ENCODE measurements around the gene PRG2.
"Not testable (repeated sequence)": the region's sequence is repeated elsewhere in the genome, so short reads cannot be mapped to it uniquely, and the experiment has no call there.

Gene PRG2

DNA sequence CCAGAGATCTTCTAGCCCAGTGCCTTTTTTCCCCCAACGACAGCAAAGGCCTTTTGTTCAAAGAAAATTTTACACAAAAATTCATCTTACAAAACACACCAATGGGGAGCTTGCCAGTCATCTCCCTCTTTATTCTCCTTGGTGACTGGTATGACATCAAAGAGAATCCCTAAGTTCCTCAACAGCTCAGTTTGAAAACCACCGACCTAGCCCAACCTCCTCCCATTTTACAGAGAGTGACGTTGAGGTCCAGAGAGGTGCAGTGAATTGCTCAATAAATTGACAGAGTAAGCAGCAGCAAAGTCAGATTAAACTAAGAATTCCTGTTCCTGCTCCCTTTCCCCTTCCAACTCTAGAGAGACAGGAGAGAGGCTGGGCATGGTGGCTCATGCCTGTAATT is 28.7 kb upstream of the PRG2 start:
- no peak for DNase-seq (ENCODE audit: low read depth in 2 of 2)

DNA sequence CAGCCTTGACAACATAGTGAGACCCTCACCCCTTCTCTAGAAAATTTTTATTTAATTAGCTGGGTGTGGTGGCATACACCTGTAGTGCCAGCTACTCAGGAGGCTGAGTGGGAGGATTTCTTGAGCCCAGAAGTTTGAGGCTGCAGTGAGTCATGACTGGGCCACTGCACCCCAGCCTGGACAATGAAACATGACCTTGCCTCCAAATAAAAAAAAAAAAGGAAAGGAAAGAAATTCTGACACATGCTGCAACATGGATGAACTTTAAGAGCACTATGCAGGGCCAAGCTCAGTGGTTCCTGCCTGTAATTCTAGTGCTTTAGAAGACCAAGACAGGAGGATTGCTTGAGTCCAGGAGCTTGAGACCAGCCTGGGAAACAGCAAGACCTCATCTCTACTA is 27.7 kb upstream of the PRG2 start:
- no peak for DNase-seq (ENCODE audit: low read depth in 2 of 2)

- DNase-seq (ENCODE audit: low read depth in 2 of 2), result no peak
Measured at GRCh38 chr11:57417056-57417455, 26.6 kb upstream of the PRG2 start.

GRCh38 chr11:57416436-57416835 is 26.0 kb upstream of the PRG2 start:
- no peak for DNase-seq (ENCODE audit: low read depth in 2 of 2)

DNA sequence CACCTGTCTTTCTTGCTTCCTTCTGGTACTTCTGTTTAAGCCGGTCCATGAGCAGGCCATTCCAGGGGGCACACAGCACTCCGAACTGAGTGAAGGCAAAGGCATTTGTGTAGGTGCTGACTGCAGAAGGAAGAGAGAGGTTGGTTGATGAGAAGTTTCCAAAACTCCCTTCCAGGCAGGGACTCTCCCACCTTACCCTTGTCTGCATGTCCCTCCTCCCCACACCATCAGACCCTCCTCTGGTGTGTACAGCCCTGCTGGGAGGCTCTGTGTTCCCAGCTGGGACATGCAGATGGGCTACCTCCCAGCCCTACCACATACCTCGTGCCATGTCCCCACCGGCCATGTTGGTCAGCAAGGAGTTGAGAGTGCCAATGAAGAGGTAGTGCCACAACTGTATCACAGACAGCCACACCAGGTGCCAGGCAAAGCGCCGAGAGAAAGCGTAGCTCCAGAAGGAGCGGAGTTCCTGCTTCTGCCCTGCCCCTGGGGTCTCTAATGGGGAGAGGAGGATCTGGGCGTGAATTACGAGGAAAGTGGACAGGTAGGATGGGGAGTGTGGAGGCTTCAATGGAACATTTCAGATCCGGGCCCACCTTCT is 24.3 kb upstream of the PRG2 start:
- no peak for DNase-seq (ENCODE audit: low read depth in 2 of 2)

GRCh38 chr11:57413681-57414080 is 23.2 kb upstream of the PRG2 start:
- DNase-seq (ENCODE audit: low read depth in 2 of 2), result no peak

DNA sequence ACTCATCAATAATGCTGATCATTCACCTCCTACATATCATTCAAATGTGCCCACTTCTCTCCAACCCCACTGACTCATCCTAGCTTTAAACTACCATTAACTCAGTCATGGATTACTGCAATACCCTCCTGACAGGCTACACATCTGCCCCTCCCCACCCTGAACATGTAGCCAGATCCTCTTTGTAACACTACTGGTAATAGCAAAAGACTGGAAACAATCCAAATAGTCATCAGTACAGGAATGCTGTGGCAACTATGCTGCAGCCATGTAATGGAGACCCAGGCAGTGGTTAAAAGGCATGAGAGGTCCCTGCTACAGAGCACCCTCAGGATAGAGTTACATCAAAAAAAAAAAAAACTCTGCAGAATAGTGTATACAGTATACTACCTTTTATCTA is 19.8 kb upstream of the PRG2 start:
- DNase-seq (ENCODE audit: low read depth in 2 of 2), result no peak

DNA sequence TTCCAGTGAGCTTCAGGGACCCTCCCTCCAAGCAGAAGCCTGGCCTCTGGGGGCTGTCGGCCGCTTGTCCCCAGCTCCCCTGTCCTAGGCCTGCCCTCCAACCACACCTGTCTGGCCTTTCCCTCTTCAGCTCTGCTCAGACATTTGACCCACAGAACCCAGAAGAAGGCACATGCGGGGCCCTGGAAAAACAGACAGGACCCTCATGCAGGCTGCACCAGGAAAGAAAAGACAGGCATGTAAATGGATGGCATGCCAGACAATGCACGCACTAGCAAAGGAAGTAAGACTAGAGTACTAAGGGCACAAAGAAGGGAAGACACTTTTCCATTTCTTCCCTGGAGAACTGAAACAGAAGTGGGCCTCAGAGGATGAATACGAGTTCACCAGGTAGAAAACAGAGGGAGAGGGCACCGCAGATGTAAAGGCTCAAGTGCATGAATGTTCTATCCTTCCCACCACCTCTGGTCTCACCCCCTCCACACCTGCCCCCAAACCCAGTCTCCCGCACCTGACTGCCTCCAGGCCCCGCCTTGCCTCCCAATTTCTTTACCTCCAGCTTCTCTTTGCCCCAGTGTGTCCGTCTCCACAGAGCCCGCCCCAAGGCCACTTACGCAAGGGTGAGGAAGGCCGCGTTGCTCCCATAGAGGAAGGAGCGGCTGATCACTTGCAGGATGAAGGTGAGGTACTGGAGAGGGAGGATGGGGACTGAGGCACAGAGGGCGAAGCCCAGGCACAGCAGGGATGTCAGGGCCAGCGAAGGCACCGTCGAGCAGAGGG is 19.1 kb upstream of the PRG2 start:
- DNase-seq (ENCODE audit: low read depth in 2 of 2), result no peak

DNA sequence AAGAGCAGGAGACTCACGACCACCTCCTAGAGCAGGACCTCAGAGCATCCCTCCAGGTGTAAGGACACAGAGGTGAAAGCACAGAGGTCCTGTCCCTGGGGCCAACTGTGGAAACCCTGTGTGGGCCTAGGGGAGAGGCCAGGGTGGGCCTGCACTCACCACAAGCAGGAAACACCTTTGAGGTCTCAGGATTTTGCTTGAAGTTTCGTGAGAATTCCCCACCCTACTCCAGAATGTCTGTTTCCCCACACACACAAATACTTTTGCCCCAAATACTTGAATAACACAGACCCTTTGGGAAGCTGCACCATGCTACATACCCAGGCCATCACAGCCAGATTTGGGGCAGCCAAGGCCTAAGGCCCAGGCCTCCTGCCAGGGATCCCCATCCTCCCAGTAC is 18.3 kb upstream of the PRG2 start:
- DNase-seq (ENCODE audit: low read depth in 2 of 2), result no peak

DNA sequence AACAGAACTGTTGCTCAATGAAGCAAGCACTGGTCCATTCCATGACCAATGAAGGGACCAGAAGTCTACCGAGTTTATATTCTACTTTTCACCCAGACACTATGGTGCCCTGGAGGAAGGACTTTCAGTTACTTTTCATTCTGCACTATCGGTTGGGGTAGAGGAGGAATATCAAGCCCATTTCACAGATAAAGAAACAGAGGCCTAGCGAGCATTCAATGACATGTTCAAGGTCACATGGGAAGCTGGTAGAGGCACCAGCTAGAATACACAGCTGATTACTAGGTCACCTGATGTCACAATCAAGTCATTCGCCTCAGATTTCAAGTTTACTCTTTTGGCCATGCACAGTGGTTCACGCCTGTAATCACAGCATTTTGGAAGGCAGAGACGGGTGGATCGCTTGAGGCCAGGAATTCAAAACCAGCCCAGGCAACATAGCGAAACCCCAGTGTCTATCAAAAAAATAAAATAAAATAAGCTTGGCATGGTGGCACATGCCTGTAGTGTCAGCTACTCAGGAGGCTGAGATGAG is 17.6 kb upstream of the PRG2 start:
- DNase-seq (ENCODE audit: low read depth in 2 of 2), result no peak

GRCh38 chr11:57407010-57407920 is 16.8 kb upstream of the PRG2 start:
- no peak for DNase-seq (ENCODE audit: low read depth in 2 of 2)

GRCh38 chr11:57406337-57406904 is 16.0 kb upstream of the PRG2 start:
- DNase-seq (ENCODE audit: low read depth in 2 of 2), result peak in 1 of 2 donors; percentile 44

- DNase-seq (ENCODE audit: low read depth in 2 of 2), result no peak
Measured at GRCh38 chr11:57405271-57405860, 14.9 kb upstream of the PRG2 start.

DNA sequence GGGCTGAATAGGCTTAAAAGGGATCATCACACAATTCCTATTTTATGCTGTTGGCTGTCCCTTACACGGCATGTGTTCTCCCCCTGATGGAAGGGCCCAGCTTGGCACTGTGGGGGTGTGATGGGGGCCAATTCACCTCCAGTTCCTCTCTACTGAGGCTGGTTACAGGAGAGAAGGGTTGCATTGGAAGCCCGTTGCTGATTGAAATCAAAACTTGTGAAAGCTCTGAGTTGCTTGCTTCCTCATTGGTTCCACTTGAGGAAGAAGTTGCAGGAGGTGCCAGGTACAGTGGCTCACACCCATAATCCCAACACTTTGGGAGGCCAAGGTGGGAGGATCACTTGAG is 13.3 kb upstream of the PRG2 start:
- no peak for DNase-seq (ENCODE audit: low read depth in 2 of 2)

DNA sequence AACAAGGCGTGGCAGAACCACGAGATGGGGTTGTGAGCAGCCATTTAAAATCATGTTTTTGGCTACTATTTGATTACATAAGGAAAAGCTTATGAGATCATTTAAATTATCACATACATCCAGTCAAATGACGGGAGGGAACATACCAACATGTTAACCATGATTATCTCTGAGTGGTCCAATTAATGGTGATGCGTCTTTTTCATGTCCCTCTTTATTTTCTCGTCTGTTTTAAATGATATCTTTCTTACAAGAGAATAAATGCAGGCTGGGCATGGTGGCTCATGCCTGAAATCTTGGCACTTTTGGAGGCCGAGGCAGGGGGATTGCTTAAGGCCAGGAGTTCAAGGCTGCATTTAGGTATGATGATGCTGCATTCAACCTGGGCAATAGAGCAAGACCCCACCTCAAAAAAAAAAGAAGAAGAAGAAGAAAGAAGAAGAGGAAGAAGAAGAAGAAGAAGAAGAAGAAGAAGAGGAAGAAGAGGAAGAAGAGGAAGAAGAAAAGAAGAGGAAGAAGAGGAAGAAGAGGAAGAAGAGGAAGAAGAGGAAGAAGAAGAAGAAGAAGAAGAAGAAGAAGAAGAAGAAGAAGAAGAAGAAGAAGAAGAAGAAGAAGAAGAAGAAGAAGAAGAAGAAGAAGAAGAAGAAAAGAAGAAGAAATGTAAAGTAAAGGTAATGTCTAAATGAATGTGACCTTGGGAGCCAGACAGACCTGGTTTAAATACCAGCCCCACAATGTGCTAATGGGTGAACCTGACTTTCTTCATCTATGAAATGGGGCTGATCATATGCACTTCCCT is 12.8 kb upstream of the PRG2 start:
- DNase-seq (ENCODE audit: low read depth in 2 of 2), result not testable (repeated sequence)

DNA sequence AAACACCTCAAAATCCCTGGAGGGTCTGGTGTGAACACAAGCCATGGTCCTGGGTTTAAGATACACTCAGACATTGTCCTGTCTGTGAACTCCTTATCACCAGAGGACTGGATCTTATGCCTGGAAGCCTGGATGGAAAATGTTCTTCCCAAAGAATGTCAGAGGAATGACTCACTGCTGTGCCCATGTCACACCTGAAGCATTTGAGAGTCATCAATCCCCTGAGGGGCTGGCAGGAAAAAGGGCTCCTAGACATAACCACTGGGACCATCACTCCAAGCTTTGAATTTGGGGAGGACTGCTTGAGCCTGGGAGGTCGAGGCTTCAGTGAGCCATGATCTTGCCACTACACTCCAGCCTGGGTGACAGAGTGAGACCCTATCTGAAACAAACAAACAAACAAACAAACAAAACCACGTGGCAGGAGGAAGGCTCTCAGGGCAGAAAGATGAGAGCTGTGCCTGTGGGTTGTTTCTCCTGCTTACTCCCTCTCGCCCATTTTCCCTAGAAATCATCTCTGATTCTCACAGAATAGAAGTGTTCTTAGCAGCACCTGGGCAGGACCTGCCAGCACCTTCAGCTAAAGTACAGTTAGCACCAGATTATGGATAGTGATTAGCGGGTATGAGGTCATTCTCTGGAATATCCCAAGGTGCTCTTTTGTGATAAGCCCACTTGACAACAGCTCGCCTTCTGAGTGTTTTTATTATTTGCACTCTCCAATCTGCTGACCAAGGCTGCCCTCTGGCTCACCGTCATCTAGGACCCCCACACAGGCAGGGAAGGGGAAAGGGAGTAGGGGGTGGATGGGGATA is 11.9 kb upstream of the PRG2 start:
- no peak for DNase-seq (ENCODE audit: low read depth in 2 of 2)

- no peak for DNase-seq (ENCODE audit: low read depth in 2 of 2)
Measured at GRCh38 chr11:57399972-57400578, 9.6 kb upstream of the PRG2 start.

DNA sequence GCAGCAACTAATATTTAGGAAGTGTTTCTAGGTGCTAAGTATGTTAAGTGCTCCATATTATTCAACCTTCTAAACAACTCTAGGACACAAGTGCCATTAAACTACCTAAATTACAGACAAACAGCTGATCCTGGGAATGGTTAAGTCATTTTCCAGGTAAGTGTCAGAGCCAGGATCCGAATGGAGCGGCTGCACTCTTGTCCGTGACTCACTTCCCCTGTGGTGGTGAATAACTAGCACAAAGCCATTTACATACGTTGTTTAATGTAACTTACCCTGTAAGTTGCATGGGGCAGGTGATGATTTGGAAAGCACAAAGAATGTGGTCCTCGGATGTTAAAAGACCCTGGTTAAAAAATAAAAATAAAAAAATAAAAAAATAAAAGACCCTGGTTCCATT is 8.8 kb upstream of the PRG2 start:
- DNase-seq (ENCODE audit: low read depth in 2 of 2), result no peak

DNA sequence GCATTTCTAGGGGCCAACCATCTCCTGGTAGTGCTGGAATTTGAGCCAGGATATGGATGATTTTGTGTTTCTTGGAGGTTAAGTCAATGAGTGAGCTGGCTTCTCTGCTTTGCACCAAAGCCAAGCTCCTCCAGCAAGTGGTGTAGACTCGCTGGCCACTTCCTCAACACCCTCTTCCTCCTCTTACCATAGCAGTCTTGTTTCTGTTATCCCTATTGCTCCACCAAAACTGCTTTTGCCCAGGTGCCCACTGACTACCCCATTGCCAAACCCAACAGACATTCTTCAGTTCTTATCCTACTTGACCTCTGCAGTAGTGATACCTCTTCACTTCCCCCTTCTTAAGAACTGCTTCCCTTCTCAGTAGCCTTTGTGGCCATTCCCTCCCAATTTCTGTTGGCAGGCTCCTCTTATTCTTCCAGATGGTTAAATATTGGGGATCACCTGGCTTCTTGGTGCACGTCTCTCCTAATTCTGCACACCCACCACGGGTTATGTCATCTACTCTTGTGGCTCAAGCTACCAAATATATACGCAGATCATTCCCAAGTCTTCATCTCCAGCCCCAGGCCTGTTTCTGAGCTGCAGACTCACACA is 7.0 kb upstream of the PRG2 start:
- no peak for DNase-seq (ENCODE audit: low read depth in 2 of 2)

Data from activated CD8-positive, alpha-beta memory T cell treated with anti-CD3 and anti-CD28 coated beads for 4 hours (primary cell).